ENCODE measurements around the gene PAX1. TPM values are rescaled to one million over a fixed set of nuclear protein-coding genes. Genes with fewer than 3 reads are reported as not detected.

Gene PAX1
- total RNA-seq, 4 donors from 2014 or later, result 0.08 to 0.21 TPM; not detected in 2

- Histone ChIP-seq H3K4me3 (no peak overlapping the region), H3K27ac (no peak overlapping the region), H3K4me1 (no peaks in the 10 kb centered on the region), H3K36me3 (no peaks in the 10 kb centered on the region), H3K27me3 (no peaks in the 10 kb centered on the region), H3K9me3 (peaks cover 8% of the 10 kb centered on the region)
- TF ChIP-seq POLR2A (IDR thresholded peaks at IDR 0.05), result no peak
- TF ChIP-seq POLR2AphosphoS5 (IDR thresholded peaks at IDR 0.05), result no peak
- no peak for TF ChIP-seq EP300 (IDR thresholded peaks at IDR 0.05)
- no peak for TF ChIP-seq CTCF (IDR thresholded peaks at IDR 0.05)
- no peak for DNase-seq (ENCODE audit: low spot score in 2 of 2)
- 83% methylated on average over 2 of the region's 3 CpGs for WGBS
Observed at GRCh38 chr20:21739682-21740081, 34.2 kb downstream of the PAX1 start.

GRCh38 chr20:21741266-21741665 lies 35.8 kb downstream of the PAX1 start:
- no peak for DNase-seq (ENCODE audit: low spot score in 2 of 2)
- no peaks in the 10 kb centered on the region for H3K27me3 ChIP-seq
- peaks cover 5% of the 10 kb centered on the region for H3K9me3 ChIP-seq
- no peak for TF ChIP-seq EP300 (IDR thresholded peaks at IDR 0.05)
- H3K4me3 ChIP-seq, result no peak overlapping the region
- H3K4me1 ChIP-seq, result no peaks in the 10 kb centered on the region
- H3K27ac ChIP-seq, result no peak overlapping the region
- no peaks in the 10 kb centered on the region for H3K36me3 ChIP-seq

- no peak for DNase-seq (ENCODE audit: low spot score in 2 of 2)
- no peak for TF ChIP-seq POLR2A (IDR thresholded peaks at IDR 0.05)
- TF ChIP-seq POLR2AphosphoS5 (IDR thresholded peaks at IDR 0.05), result no peak
- TF ChIP-seq CTCF (IDR thresholded peaks at IDR 0.05), result no peak
- no peak for TF ChIP-seq EP300 (IDR thresholded peaks at IDR 0.05)
- no peak overlapping the region for H3K4me3 ChIP-seq
- WGBS, result 76% methylated on average over 2 of the region's 2 CpGs
- H3K27ac ChIP-seq, result no peak overlapping the region
- no peaks in the 10 kb centered on the region for H3K9me3 ChIP-seq
- H3K27me3 ChIP-seq, result peaks cover 2% of the 10 kb centered on the region
- no peaks in the 10 kb centered on the region for H3K36me3 ChIP-seq
- no peaks in the 10 kb centered on the region for H3K4me1 ChIP-seq
Observed at GRCh38 chr20:21762646-21763045, 57.2 kb downstream of the PAX1 start.

- 67% methylated on average over 10 of the region's 10 CpGs for WGBS
- no peak overlapping the region for H3K4me3 ChIP-seq
Observed at GRCh38 chr20:21767200-21767738, 61.8 kb downstream of the PAX1 start.

GRCh38 chr20:21767739-21768223 lies 62.3 kb downstream of the PAX1 start:
- H3K4me3 ChIP-seq, result no peak overlapping the region
- 8% methylated on average over 19 of the region's 22 CpGs for WGBS
- no peaks in the 10 kb centered on the region for H3K36me3 ChIP-seq
- H3K4me1 ChIP-seq, result no peaks in the 10 kb centered on the region
- no peak overlapping the region for H3K27ac ChIP-seq
- no peaks in the 10 kb centered on the region for H3K9me3 ChIP-seq
- DNase-seq (ENCODE audit: low spot score in 2 of 2), result no peak
- peaks cover 5% of the 10 kb centered on the region for H3K27me3 ChIP-seq
- TF ChIP-seq POLR2A (IDR thresholded peaks at IDR 0.05) (no peak), CTCF (IDR thresholded peaks at IDR 0.05) (no peak), POLR2AphosphoS5 (IDR thresholded peaks at IDR 0.05) (no peak), EP300 (IDR thresholded peaks at IDR 0.05) (no peak)

More at GRCh38 chr20:21767200-21767738, 61.8 kb downstream of the PAX1 start:
- no peak overlapping the region for H3K27ac ChIP-seq
- no peak for DNase-seq (ENCODE audit: low spot score in 2 of 2)
- H3K9me3 ChIP-seq, result no peaks in the 10 kb centered on the region
- no peaks in the 10 kb centered on the region for H3K4me1 ChIP-seq
- TF ChIP-seq CTCF (IDR thresholded peaks at IDR 0.05) (no peak), EP300 (IDR thresholded peaks at IDR 0.05) (no peak), POLR2AphosphoS5 (IDR thresholded peaks at IDR 0.05) (no peak), POLR2A (IDR thresholded peaks at IDR 0.05) (no peak)
- H3K27me3 ChIP-seq, result peaks cover 5% of the 10 kb centered on the region
- no peaks in the 10 kb centered on the region for H3K36me3 ChIP-seq

Other genes starting within 250 kb of the PAX1 start
- not detected for gene NKX2-2, start 191.6 kb upstream of the PAX1 start, total RNA-seq

All from suprapubic skin (tissue), 4 donors.